ENCODE results near the gene CISD3.

Gene CISD3

GRCh38 chr17:38779965-38780752 is 50.0 kb downstream of the CISD3 start:
- no peak for DNase-seq

- no peak for DNase-seq
Measured at GRCh38 chr17:38783227-38783626, 53.1 kb downstream of the CISD3 start.

Data from NCI-H510A (cell line).